ENCODE data around the gene C1orf21. TPM values are rescaled to one million over a fixed set of nuclear protein-coding genes. Genes with fewer than 3 reads are reported as not detected.

Gene C1orf21
- total RNA-seq, 4 donors from 2014 or later = 106 to 206 (median 154) TPM

GRCh38 chr1:184520336-184520735, 133.5 kb downstream of the C1orf21 start:
- TF ChIP-seq CTCF (IDR thresholded peaks at IDR 0.05 in 4 of 5, conservative IDR thresholded peaks at IDR 0.05 in 1 of 5) (no peak), POLR2A (IDR thresholded peaks at IDR 0.05) (no peak)
- ATAC-seq = no peak

GRCh38 chr1:184524248-184524647, 137.4 kb downstream of the C1orf21 start:
- intact Hi-C loops (cut with DNase I; ENCODE audit: low total_unique reads) (no loop called here), in situ Hi-C loops (cut with MboI; ENCODE audit: low sequenced_read_pairs in 4 of 4) (no loop called here)
- H3K4me1 ChIP-seq = peaks cover 49 to 75% of the 10 kb centered on the region in 2 donors
- H3K27me3 ChIP-seq = no peaks in the 10 kb centered on the region
- H3K36me3 ChIP-seq = no peaks in the 10 kb centered on the region
- no peaks in the 10 kb centered on the region for H3K9me3 ChIP-seq
- H3K27ac ChIP-seq = peak overlapping the region; percentile 17 to 96 (median 90)
- TF ChIP-seq POLR2A (IDR thresholded peaks at IDR 0.05) (no peak), CTCF (IDR thresholded peaks at IDR 0.05 in 4 of 5, conservative IDR thresholded peaks at IDR 0.05 in 1 of 5) (no peak)
- no peak for ATAC-seq
- no peak overlapping the region for H3K4me3 ChIP-seq
- no peak for DNase-seq

More at GRCh38 chr1:184520336-184520735, 133.5 kb downstream of the C1orf21 start:
- no peak for DNase-seq
- Histone ChIP-seq H3K27me3 (no peaks in the 10 kb centered on the region), H3K9me3 (no peaks in the 10 kb centered on the region), H3K4me3 (no peak overlapping the region), H3K36me3 (no peaks in the 10 kb centered on the region), H3K4me1 (peaks cover 56 to 75% of the 10 kb centered on the region in 2 donors), H3K27ac (peak overlapping the region; percentile 75 to 96 (median 90))
- intact Hi-C loops (cut with DNase I; ENCODE audit: low total_unique reads) = no loop called here
- in situ Hi-C loops (cut with MboI; ENCODE audit: low sequenced_read_pairs in 4 of 4) = no loop called here

- peak; percentile 96 to 98 for ATAC-seq
- in situ Hi-C loops (cut with MboI; ENCODE audit: low sequenced_read_pairs in 4 of 4) = no loop called here
- Histone ChIP-seq H3K4me1 (peaks cover 50 to 82% of the 10 kb centered on the region in 2 donors), H3K27me3 (no peaks in the 10 kb centered on the region), H3K36me3 (no peaks in the 10 kb centered on the region), H3K27ac (peak overlapping the region; percentile 76 to 96 (median 90)), H3K4me3 (no peak overlapping the region), H3K9me3 (no peaks in the 10 kb centered on the region)
- peak in 1 of 2 donors; percentile 56 for TF ChIP-seq POLR2A (IDR thresholded peaks at IDR 0.05)
- TF ChIP-seq CTCF (IDR thresholded peaks at IDR 0.05 in 4 of 5, conservative IDR thresholded peaks at IDR 0.05 in 1 of 5) = no peak
- DNase-seq = peak; percentile 84 to 85
- intact Hi-C loops (cut with DNase I; ENCODE audit: low total_unique reads) = no loop called here
Measured at GRCh38 chr1:184527402-184527801, 140.6 kb downstream of the C1orf21 start.

GRCh38 chr1:184530226-184530625, 143.4 kb downstream of the C1orf21 start:
- intact Hi-C loops (cut with DNase I; ENCODE audit: low total_unique reads) = no loop called here
- in situ Hi-C loops (cut with MboI; ENCODE audit: low sequenced_read_pairs in 4 of 4) = no loop called here
- no peaks in the 10 kb centered on the region for H3K36me3 ChIP-seq
- peaks cover 70 to 94% of the 10 kb centered on the region in 2 donors for H3K4me1 ChIP-seq
- no peaks in the 10 kb centered on the region for H3K27me3 ChIP-seq
- DNase-seq (no peak), ATAC-seq (no peak)
- H3K4me3 ChIP-seq = no peak overlapping the region
- H3K27ac ChIP-seq = peak overlapping the region; percentile 72 to 96 (median 90)
- no peaks in the 10 kb centered on the region for H3K9me3 ChIP-seq
- TF ChIP-seq CTCF (IDR thresholded peaks at IDR 0.05 in 4 of 5, conservative IDR thresholded peaks at IDR 0.05 in 1 of 5) (no peak), POLR2A (IDR thresholded peaks at IDR 0.05) (no peak)

GRCh38 chr1:184531296-184531695, 144.5 kb downstream of the C1orf21 start:
- H3K27me3 ChIP-seq = no peaks in the 10 kb centered on the region
- no peaks in the 10 kb centered on the region for H3K9me3 ChIP-seq
- H3K36me3 ChIP-seq = no peaks in the 10 kb centered on the region
- ATAC-seq = no peak
- peaks cover 74 to 94% of the 10 kb centered on the region in 2 donors for H3K4me1 ChIP-seq
- peak overlapping the region; percentile 72 to 96 (median 90) for H3K27ac ChIP-seq
- in situ Hi-C loops (cut with MboI; ENCODE audit: low sequenced_read_pairs in 4 of 4) = no loop called here
- no peak for TF ChIP-seq POLR2A (IDR thresholded peaks at IDR 0.05)
- no peak for TF ChIP-seq CTCF (IDR thresholded peaks at IDR 0.05 in 4 of 5, conservative IDR thresholded peaks at IDR 0.05 in 1 of 5)
- DNase-seq = no peak
- H3K4me3 ChIP-seq = no peak overlapping the region
- intact Hi-C loops (cut with DNase I; ENCODE audit: low total_unique reads) = no loop called here

Measured in gastrocnemius medialis (tissue), 4 donors.